CD8-positive, alpha-beta memory T cell (primary cell): ENCODE data around the gene CREB3L4. TPM values are rescaled to one million over a fixed set of nuclear protein-coding genes. Genes with fewer than 3 reads are reported as not detected.

Experiments
- CTCF ChIA-PET: fragments of 350-600 bp; sonication (Branson Sonifier 250); formaldehyde crosslinking; loops from one replicate; lab custom pipeline; 2021; ENCODE audit warnings: antibody characterized with exemption; lab: Charles Lee
- POLR2A ChIA-PET: fragments of 350-600 bp; sonication (Branson Sonifier 250); formaldehyde crosslinking; loops from one replicate; lab custom pipeline; 2021; ENCODE audit warnings: antibody characterized with exemption; lab: Charles Lee
- DNase-seq, 5 donors: peaks; one replicate each; pipeline versions ENCODE4 v3.0.0 to v3.0.0-alpha.2; 2020 to 2022; ENCODE audit warnings: mixed read lengths in 1 of 5
- H3K27ac ChIP-seq: one replicate; pipeline ENCODE4 v1.7.0; 2013; ENCODE audit warnings: low read depth, mild to moderate bottlenecking, low read length, moderate library complexity
- H3K27me3 ChIP-seq: 2 replicates; pipeline ENCODE4 v1.7.0; 2013; ENCODE audit warnings: low read length, mild to moderate bottlenecking; ENCODE audit not compliant: insufficient read depth, poor library complexity, severe bottlenecking
- H3K36me3 ChIP-seq: 2 replicates; pipeline ENCODE4 v1.7.0; 2013; ENCODE audit warnings: mild to moderate bottlenecking, low read length, moderate library complexity; ENCODE audit not compliant: insufficient read depth
- H3K4me1 ChIP-seq: 2 replicates; pipeline ENCODE4 v1.7.0; 2013; ENCODE audit warnings: mild to moderate bottlenecking, low read length, moderate library complexity; ENCODE audit not compliant: insufficient read depth
- H3K4me3 ChIP-seq: 2 replicates; pipeline ENCODE4 v1.7.0; 2013; ENCODE audit warnings: mild to moderate bottlenecking, low read length
- H3K9me3 ChIP-seq: 2 replicates; pipeline ENCODE4 v1.7.0; 2013; ENCODE audit warnings: mild to moderate bottlenecking, low read length
- H3K27ac Mint-ChIP-seq, 8 donors: one replicate each; pipeline ENCODE4 v1.8.0; 2020 to 2021; ENCODE audit warnings: mixed read lengths in 8 of 8, mild to moderate bottlenecking in 6 of 8, inconsistent platforms in 3 of 8, moderate library complexity in 3 of 8
- H3K27me3 Mint-ChIP-seq, 2 donors: one replicate each; pipeline ENCODE4 v1.8.0; 2020 to 2021; ENCODE audit warnings: mixed read lengths in 2 of 2, mild to moderate bottlenecking in 1 of 2, moderate library complexity in 1 of 2
- H3K36me3 Mint-ChIP-seq, 3 donors: one replicate each; pipeline ENCODE4 v1.8.0; 2020 to 2021; ENCODE audit warnings: mixed read lengths in 3 of 3, inconsistent platforms in 1 of 3, mild to moderate bottlenecking in 1 of 3
- H3K4me1 Mint-ChIP-seq, 3 donors: one replicate each; pipeline ENCODE4 v1.8.0; 2020 to 2021; ENCODE audit warnings: mixed read lengths in 3 of 3, inconsistent platforms in 1 of 3, mild to moderate bottlenecking in 1 of 3
- H3K4me3 Mint-ChIP-seq, 7 donors: one replicate each; pipeline ENCODE4 v1.8.0; 2020 to 2021; ENCODE audit warnings: mixed read lengths in 7 of 7, mild to moderate bottlenecking in 6 of 7, moderate library complexity in 4 of 7, inconsistent platforms in 2 of 7
- H3K9me3 Mint-ChIP-seq, 5 donors: one replicate each; pipeline ENCODE4 v1.8.0; 2020 to 2022; ENCODE audit warnings: mixed read lengths in 5 of 5, mild to moderate bottlenecking in 3 of 5, moderate library complexity in 2 of 5, inconsistent platforms in 1 of 5
- polyA plus RNA-seq: library from polyadenylated mRNA; unstranded; fragments of 300-500 nt; fragmentation: Illumina TruSeq; gene quantifications from one replicate; pipeline ENCODE4 v1.2.3, GENCODE V29; 2021
- total RNA-seq, 2 experiments: library from RNA; stranded (reverse); gene quantifications; one replicate each; pipeline ENCODE4 v1.2.3, GENCODE V29; 2021

The CREB3L4 gene
- total and polyA plus RNA-seq, 3 experiments from 2014 or later = 5.3 to 10.1 (median 10.0) TPM

DNA sequence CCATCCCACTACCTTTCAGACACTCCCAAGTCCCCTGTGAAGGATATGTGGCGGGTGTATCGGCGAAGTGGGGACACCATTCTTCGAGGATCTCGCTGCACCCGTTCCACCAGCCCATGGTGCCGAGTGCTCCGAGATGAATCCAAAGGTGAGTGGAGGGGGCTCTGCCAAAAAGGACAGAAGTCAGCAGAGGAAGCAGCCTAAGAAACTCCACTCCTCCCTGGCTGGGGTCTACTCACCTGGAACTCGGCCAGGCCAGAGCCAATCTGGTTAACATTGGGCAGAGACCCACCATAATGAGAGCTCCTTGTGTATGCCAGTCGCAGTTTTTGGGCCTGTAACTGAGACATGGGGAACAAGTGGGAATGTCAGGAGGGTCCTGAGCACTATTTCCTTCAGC is 12.9 kb upstream of the CREB3L4 start:
- H3K4me1 ChIP-seq = peaks cover 40% of the 10 kb centered on the region
- H3K4me3 Mint-ChIP-seq = peak overlapping the region in 1 of 7 donors; percentile 73
- no peaks in the 10 kb centered on the region for H3K9me3 Mint-ChIP-seq
- H3K36me3 Mint-ChIP-seq = peaks cover 4 to 65% (median 23%) of the 10 kb centered on the region in 3 donors
- no peak overlapping the region for H3K4me3 ChIP-seq
- ChIA-PET CTCF (interaction anchor here (0.9 kb wide), 1 partner anchor 10 kb away, joined by 3 read pairs; no protein-coding TSS in a partner anchor), POLR2A (interaction anchor here (5.8 kb wide), 1 partner anchor 9 kb away, joined by 55 read pairs; the partner anchor contains the start of gene DENND4B)
- peak overlapping the region in 4 of 8 donors; percentile 77 to 98 (median 87) for H3K27ac Mint-ChIP-seq
- no peak for DNase-seq
- no peaks in the 10 kb centered on the region for H3K27me3 Mint-ChIP-seq
- no peaks in the 10 kb centered on the region for H3K27me3 ChIP-seq
- peaks cover 36 to 48% (median 40%) of the 10 kb centered on the region in 3 donors for H3K4me1 Mint-ChIP-seq
- H3K36me3 ChIP-seq = peaks cover 42% of the 10 kb centered on the region
- H3K9me3 ChIP-seq = no peaks in the 10 kb centered on the region
- H3K27ac ChIP-seq = no peak overlapping the region

DNA sequence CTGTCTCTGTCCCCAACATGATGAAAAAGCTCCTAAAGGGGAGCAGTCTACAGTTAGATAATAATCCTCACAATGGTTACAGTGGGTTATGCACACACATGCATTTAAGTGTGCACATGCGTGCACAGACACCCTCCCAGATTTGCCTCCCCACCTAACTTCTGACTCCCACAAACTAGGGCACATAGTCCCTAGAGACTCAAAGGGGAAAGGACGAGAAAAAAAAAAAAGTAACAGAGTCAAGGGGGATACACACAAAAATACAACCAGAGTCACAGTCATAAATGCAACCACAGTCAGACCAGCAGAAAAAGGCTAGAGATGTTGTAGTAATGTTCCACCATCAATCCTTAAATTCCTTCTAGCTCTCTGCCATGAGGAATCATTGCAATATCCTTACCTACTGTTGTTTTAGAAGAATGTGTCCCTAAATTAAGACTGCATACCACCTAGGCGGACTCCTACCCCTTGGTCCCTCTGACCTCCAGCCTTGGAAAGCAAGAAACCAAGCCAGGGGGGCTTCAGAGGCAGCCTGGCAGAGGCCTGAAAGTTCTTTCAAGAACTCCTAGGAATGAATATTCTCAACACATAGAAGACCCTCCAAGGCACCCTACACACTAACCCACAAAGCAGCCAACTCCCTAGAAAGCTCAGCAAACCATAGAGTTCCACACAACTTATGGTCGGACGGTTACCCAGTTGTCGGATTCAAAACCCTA is 10.5 kb upstream of the CREB3L4 start:
- Histone ChIP-seq H3K27me3 (no peaks in the 10 kb centered on the region), H3K9me3 (no peaks in the 10 kb centered on the region), H3K27ac (peak overlapping the region; percentile 78), H3K4me3 (peak overlapping the region; percentile 74), H3K36me3 (peaks cover 20% of the 10 kb centered on the region), H3K4me1 (peaks cover 43% of the 10 kb centered on the region)
- peaks cover 45 to 63% (median 47%) of the 10 kb centered on the region in 3 donors for H3K4me1 Mint-ChIP-seq
- H3K36me3 Mint-ChIP-seq = peaks cover 4 to 51% (median 11%) of the 10 kb centered on the region in 3 donors
- H3K27me3 Mint-ChIP-seq = no peaks in the 10 kb centered on the region
- H3K4me3 Mint-ChIP-seq = peak overlapping the region; percentile 93 to 99 (median 98)
- H3K9me3 Mint-ChIP-seq = no peaks in the 10 kb centered on the region
- ChIA-PET CTCF (interaction anchor here (0.7 to 4.4 kb wide), 6 partner anchors 11 to 181 kb away, joined by 3 to 46 read pairs (median 5); partner anchors contain the start of genes CREB3L4, DENND4B and RAB13), POLR2A (interaction anchor here (0.5 to 5.8 kb wide), 5 partner anchors 8 to 34 kb away, joined by 3 to 55 read pairs (median 12); partner anchors contain the start of genes CREB3L4, DENND4B and GATAD2B)
- peak overlapping the region; percentile 61 to 98 (median 98) for H3K27ac Mint-ChIP-seq
- DNase-seq = no peak

DNA sequence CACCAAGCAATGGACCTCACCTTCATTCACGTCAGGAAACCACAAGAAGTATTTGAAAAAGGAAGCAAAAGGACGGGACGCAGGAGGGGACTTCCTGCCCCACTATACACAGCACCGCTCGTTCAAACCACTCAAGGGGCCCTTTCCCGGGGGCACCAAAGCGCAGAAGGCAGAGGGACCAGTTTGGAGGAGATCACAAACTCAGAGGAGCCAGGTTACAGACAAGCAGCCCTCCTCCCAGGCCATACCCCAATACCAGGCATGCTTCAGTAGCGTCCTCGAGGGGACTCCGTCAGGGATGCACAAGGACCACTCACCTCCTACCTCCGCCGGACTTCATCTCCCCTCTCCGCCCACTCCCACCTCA is 10.0 kb upstream of the CREB3L4 start:
- Mint-ChIP-seq H3K36me3 (peaks cover 4 to 46% (median 9%) of the 10 kb centered on the region in 3 donors), H3K9me3 (no peaks in the 10 kb centered on the region), H3K4me1 (peaks cover 50 to 68% (median 53%) of the 10 kb centered on the region in 3 donors), H3K27me3 (no peaks in the 10 kb centered on the region), H3K4me3 (peak overlapping the region; percentile 93 to 99 (median 98)), H3K27ac (peak overlapping the region; percentile 61 to 98 (median 98))
- Histone ChIP-seq H3K9me3 (no peaks in the 10 kb centered on the region), H3K4me3 (peak overlapping the region; percentile 74), H3K27me3 (no peaks in the 10 kb centered on the region), H3K27ac (peak overlapping the region; percentile 78), H3K36me3 (peaks cover 14% of the 10 kb centered on the region), H3K4me1 (peaks cover 49% of the 10 kb centered on the region)
- ChIA-PET POLR2A (interaction anchor here (1.0 to 5.8 kb wide), 6 partner anchors 10 to 174 kb away, joined by 3 to 55 read pairs (median 13); partner anchors contain the start of genes CREB3L4, DENND4B, GATAD2B and JTB), CTCF (interaction anchor here (4.4 kb wide), 1 partner anchor 12 kb away, joined by 46 read pairs; the partner anchor contains the start of gene DENND4B)
- DNase-seq = peak; percentile 29 to 66 (median 51)

DNA sequence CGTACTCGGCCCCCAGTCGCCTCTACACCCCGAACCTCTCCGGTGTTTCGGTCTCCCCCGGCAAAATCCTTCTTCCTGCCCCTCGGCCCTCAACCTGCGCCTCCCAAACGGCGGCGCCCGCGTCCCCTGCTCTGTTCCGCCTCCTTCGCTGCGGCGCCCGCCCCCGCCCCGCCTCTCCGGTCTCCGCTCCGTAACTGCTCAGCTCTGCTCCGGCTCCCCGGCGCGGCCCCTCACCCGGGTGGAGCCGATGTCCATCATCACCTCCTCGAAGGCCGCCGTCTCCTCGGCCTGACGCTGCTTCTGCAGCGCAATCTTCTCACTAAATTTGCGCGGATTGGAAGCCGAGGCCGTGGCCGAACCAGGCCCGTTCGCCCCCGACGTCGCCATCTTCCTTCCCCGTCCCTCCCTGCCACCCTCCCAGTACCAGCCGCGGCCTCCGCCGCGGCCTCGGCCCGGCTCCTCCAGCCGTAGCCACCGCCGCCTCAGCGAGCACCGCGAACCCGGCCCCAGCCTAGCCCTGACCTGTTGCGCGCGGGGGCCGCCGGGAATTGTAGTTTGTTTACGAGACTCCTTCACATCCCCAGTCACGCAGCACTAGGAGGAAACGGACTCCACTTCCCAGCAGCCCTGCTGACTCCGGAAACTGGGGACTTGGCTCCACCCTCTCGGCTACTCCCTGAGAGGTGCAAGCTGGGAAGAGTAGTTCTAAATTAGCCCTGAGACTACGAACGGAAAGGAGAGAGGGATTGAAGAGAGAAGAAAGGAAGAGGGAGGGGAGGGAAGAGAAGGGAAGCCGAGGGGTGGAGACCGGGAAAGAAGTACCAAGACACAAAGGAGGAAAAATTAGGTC is 9.4 kb upstream of the CREB3L4 start, which contains the start of gene CRTC2:
Gene CRTC2, minus strand, starts transcription at position 502 of the 850 bp plus-strand sequence. Its CDS starts 115 bp downstream, at position 387.
- peaks cover 51 to 70% (median 57%) of the 10 kb centered on the region in 3 donors for H3K4me1 Mint-ChIP-seq
- POLR2A ChIA-PET = interaction anchor here (0.8 to 5.8 kb wide), 9 partner anchors 9 to 1315 kb away, joined by 3 to 55 read pairs (median 6); partner anchors contain the start of genes CLK2, CREB3L4, DENND4B and GATAD2B
- CTCF ChIA-PET = interaction anchor here (1.3 to 4.4 kb wide), 3 partner anchors 10 to 19 kb away, joined by 3 to 46 read pairs (median 6); partner anchors contain the start of genes DENND4B and JTB

DNA sequence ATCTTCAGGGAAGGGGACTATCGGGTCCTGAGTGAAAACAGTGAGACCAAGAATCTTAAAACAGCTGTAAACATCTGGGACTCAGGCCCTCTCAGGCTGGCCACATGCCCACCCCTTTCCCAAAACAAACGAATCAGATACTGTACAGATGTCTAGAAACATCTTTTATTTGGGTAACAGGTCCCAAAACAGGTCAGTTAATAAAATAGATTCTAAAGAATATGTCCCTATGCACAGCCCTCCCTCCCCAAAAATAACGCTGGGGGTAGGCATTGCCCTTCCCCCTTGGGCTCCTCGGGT is 8.8 kb upstream of the CREB3L4 start:
- H3K36me3 ChIP-seq = peaks cover 9% of the 10 kb centered on the region
- Mint-ChIP-seq H3K36me3 (peaks cover 4 to 42% (median 4%) of the 10 kb centered on the region in 3 donors), H3K27ac (peak overlapping the region; percentile 61 to 98 (median 98)), H3K27me3 (no peaks in the 10 kb centered on the region), H3K9me3 (no peaks in the 10 kb centered on the region), H3K4me3 (peak overlapping the region; percentile 93 to 99 (median 98)), H3K4me1 (peaks cover 53 to 72% (median 61%) of the 10 kb centered on the region in 3 donors)
- ChIA-PET POLR2A (interaction anchor here (0.8 to 5.8 kb wide), 7 partner anchors 8 to 1314 kb away, joined by 3 to 55 read pairs (median 6); partner anchors contain the start of genes CLK2, CREB3L4, DENND4B and GATAD2B), CTCF (interaction anchor here (1.3 to 4.4 kb wide), 3 partner anchors 9 to 19 kb away, joined by 3 to 46 read pairs (median 6); partner anchors contain the start of genes DENND4B and JTB)
- no peaks in the 10 kb centered on the region for H3K27me3 ChIP-seq
- no peak for DNase-seq
- H3K9me3 ChIP-seq = no peaks in the 10 kb centered on the region
- H3K4me1 ChIP-seq = peaks cover 53% of the 10 kb centered on the region
- H3K4me3 ChIP-seq = peak overlapping the region; percentile 74
- H3K27ac ChIP-seq = peak overlapping the region; percentile 78

More for the DNA sequence above, 9.4 kb upstream of the CREB3L4 start, which contains the start of gene CRTC2:
- Mint-ChIP-seq H3K27me3 (no peaks in the 10 kb centered on the region), H3K27ac (peak within 1 kb of the TSS; percentile 61 to 98 (median 98)), H3K36me3 (peaks cover 4 to 43% (median 7%) of the 10 kb centered on the region in 3 donors), H3K4me3 (peak within 1 kb of the TSS; percentile 93 to 99 (median 98)), H3K9me3 (no peaks in the 10 kb centered on the region)
- Histone ChIP-seq H3K27ac (peak within 1 kb of the TSS; percentile 78), H3K36me3 (peaks cover 14% of the 10 kb centered on the region), H3K4me1 (peaks cover 52% of the 10 kb centered on the region), H3K27me3 (no peaks in the 10 kb centered on the region), H3K9me3 (no peaks in the 10 kb centered on the region), H3K4me3 (peak within 1 kb of the TSS; percentile 74)
- DNase-seq = peak; percentile 95 to 98 (median 95)

DNA sequence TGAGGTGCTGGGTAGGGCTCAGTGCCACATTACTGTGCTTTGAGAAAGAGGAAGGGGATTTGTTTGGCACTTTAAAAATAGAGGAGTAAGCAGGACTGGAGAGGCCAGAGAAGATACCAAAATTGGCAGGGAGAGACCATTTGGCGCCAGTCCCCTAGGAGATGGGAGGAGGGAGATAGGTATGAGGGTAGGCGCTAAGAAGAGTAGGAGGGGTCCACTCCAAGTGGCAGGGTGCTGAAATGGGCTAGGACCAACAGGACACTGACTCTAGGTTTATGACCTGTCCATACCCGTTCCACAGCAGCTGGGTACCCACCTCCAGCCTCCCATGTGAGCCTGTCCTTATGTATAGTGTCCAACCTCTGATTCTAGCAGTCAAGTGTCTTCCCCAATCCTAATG is 8.2 kb upstream of the CREB3L4 start:
- POLR2A ChIA-PET = interaction anchor here (0.8 to 5.8 kb wide), 5 partner anchors 8 to 1314 kb away, joined by 3 to 55 read pairs (median 5); partner anchors contain the start of genes CLK2, CREB3L4, DENND4B and GATAD2B
- H3K4me1 Mint-ChIP-seq = peaks cover 53 to 72% (median 61%) of the 10 kb centered on the region in 3 donors
- no peaks in the 10 kb centered on the region for H3K9me3 ChIP-seq

DNA sequence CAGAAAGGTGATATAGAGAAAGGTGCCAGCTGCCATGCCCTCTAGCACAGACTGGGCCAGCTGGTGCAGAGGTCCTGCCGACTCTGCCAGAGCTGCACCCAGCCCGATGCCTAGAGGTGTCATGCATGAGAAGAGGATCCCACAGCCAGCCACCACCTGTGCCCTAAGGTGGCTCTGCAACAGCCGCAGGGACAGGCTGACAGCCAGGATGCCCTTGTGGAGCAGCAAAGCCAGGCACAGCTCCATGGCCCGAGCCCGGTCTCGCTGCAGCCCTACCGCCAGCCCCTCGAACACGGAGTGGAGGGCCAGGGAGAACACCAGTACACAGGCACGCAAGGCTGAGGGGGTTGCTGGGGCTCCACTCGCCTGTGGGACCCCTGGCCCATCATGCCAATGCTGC is 7.5 kb upstream of the CREB3L4 start:
- H3K27ac ChIP-seq = no peak overlapping the region
- peak overlapping the region in 2 of 8 donors; percentile 70 to 84 for H3K27ac Mint-ChIP-seq
- peak overlapping the region in 2 of 7 donors; percentile 16 to 99 for H3K4me3 Mint-ChIP-seq
- H3K27me3 Mint-ChIP-seq = no peaks in the 10 kb centered on the region
- H3K36me3 ChIP-seq = no peaks in the 10 kb centered on the region
- CTCF ChIA-PET = no interaction called here
- POLR2A ChIA-PET = interaction anchor here (5.8 kb wide), 1 partner anchor 14 kb away, joined by 55 read pairs; the partner anchor contains the start of gene DENND4B
- peaks cover 0 to 30% (median 0%) of the 10 kb centered on the region in 3 donors for H3K36me3 Mint-ChIP-seq
- H3K9me3 ChIP-seq = no peaks in the 10 kb centered on the region
- peaks cover 50 to 66% (median 60%) of the 10 kb centered on the region in 3 donors for H3K4me1 Mint-ChIP-seq
- DNase-seq = no peak
- H3K27me3 ChIP-seq = no peaks in the 10 kb centered on the region
- peaks cover 48% of the 10 kb centered on the region for H3K4me1 ChIP-seq
- no peaks in the 10 kb centered on the region for H3K9me3 Mint-ChIP-seq
- H3K4me3 ChIP-seq = no peak overlapping the region

More for the DNA sequence above, 8.2 kb upstream of the CREB3L4 start:
- DNase-seq = no peak
- CTCF ChIA-PET = interaction anchor here (1.3 to 4.4 kb wide), 3 partner anchors 9 to 18 kb away, joined by 3 to 46 read pairs (median 6); partner anchors contain the start of genes DENND4B and JTB
- Histone ChIP-seq H3K27me3 (no peaks in the 10 kb centered on the region), H3K4me3 (no peak overlapping the region), H3K36me3 (peaks cover 4% of the 10 kb centered on the region), H3K4me1 (peaks cover 53% of the 10 kb centered on the region), H3K27ac (no peak overlapping the region)
- H3K27me3 Mint-ChIP-seq = no peaks in the 10 kb centered on the region
- H3K27ac Mint-ChIP-seq = peak overlapping the region in 6 of 8 donors; percentile 70 to 98 (median 91)
- H3K36me3 Mint-ChIP-seq = peaks cover 0 to 36% (median 0%) of the 10 kb centered on the region in 3 donors
- H3K9me3 Mint-ChIP-seq = no peaks in the 10 kb centered on the region
- H3K4me3 Mint-ChIP-seq = peak overlapping the region in 5 of 7 donors; percentile 16 to 99 (median 58)
